SIG-M5 treated with dmso at 0.1 percent for 504 hours (cell line): ENCODE data around the gene CXXC1.
"Not testable (repeated sequence)": the region's sequence is repeated elsewhere in the genome, so short reads cannot be mapped to it uniquely, and the experiment has no call there.

Source experiments
- DNase-seq: peaks from one replicate; lab custom pipeline; 2025; ENCODE audit not compliant: unreplicated experiment; lab: John Stamatoyannopoulos, UW

The CXXC1 gene

DNA sequence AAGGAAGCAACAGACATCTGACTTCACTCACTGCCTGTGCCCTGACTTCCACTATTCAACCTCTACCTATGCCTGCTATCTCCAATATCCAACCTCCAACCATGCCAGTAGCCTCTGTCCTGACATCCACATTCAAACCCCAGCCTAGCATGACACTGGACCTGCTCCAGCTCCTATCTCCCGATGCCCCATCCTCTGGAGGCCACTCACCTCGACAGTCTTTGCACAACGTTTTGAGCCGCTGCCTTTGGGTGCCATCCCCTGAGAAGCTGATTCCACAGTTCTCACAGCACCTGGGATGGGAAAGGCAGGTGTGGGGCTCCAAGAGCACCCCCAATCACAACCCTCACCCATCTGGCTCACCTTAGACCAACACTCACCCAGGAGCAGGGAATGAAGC, 11.0 kb downstream of the CXXC1 start:
- DNase-seq: no peak

DNA sequence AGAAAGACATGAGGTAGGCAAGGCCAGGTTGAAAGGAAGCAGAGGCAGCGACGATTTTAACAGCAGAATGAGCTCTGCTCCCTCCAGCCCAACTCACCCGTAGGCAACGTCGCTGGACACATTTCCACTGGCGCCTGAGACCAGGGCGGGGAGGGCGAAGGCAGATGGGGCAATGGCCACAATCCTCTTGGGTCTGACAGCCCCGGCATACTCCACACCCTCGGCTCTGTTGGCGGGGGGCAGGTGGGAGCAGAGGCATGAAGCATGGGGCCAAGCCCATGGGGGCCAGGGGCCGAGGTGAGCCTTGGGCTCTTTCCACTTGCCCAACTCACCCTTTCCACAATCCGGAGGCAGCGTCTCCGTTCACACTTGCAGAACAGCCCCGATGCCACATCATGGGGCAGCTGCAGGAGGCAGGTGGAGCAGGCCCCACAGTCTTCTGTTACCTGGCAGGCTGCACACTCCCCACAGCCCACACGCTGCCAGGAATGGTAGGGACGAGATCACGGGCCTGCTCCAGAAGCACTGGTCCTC, 11.9 kb downstream of the CXXC1 start:
- no peak for DNase-seq

DNA sequence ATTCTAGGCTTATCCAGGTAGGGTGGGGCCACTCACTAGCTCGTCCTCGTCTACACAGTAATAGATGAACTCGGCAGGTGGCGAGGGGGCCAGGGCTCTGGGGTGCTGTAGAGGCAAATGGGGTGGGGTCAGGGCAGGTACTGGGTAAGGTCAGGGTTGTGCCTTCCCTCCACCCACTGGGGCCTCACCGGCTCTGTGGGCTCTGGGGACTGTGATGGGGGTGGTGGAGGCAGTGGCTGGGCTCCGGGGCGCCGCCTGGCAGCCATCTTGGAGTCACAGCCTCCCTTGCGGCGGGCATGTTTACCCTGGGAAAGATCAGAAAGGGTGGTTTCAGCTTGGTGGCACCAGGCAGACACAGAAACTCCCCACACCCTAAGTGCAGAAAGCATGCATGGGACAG, 12.6 kb downstream of the CXXC1 start:
- no peak for DNase-seq

DNA sequence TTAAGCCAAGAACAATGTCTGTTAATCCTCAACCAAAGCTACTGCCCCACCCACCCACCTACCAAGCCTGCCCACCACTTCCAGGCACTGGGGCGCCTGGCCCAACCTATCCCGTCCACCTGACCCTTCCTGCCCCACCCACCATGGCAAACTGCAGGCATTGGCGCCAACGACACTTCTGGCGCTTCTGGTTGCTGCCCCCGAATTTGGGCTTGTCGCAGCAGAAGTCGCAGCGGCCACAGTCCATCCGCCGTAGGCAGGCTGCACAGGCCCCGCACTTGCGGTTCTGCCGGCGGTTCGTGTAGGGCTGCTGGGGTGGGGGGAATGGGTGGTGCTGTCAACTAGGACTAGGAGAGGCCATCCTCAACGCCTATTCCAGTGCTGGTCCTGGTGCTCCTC, 13.4 kb downstream of the CXXC1 start:
- DNase-seq: no peak

DNA sequence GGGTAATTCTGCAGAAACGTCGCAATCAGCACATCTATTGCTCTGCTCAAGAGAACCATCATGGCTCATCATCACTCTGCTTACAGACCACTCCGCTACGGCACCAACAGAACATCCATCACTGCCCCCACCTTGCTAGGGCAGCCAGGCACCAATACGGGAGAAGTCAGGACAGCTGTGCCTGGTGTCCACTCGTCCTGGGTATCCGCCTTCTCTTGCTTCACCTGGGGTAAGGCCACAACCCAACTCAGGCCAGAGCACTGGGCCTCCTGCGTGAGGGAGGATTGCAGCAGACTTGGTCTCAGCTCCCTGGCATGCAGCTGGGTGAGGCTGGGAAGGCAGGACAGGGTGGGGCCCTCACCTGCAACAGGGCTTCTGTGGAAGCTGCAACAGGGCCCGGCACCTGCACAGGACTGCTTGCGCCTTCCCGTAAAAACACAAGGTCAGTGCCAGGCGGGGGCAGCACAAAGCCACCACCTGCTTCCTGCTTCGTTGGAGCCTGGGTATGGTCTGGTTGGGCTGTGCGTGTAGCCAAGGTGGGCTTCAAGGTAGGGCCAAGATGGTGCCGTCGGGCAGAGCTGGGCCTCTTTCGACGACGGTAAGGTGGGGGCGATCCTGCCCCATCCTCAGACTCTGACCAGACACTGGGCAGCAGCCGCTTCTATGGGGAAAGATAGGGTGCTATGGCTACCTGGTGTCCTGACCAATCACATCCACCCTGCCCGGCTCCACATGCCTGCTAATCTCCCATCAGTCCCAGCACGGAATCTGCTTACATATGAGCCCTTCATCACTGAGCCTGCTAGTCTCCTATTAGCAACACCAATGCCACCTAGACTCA, 14.1 kb downstream of the CXXC1 start:
- DNase-seq: no peak

DNA sequence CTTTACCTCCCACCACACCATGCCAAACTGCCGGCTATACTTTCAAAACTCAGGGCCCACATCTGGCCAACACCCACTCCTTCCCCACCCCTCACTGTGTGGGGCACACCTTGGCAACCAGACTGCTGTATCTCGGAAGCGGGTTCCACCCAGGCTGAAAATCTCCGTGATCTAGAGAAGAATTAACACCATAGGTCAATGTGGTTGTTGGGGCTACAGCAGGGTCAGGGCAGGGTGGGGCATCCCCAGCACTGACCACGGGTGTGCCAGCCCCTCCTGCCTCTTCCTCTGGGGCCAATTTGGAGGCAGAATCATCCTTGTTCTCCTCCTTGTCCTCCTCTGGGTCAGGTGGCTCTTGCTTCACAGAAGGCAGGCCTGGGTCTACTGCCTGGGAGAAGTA, 14.9 kb downstream of the CXXC1 start:
- no peak for DNase-seq

DNA sequence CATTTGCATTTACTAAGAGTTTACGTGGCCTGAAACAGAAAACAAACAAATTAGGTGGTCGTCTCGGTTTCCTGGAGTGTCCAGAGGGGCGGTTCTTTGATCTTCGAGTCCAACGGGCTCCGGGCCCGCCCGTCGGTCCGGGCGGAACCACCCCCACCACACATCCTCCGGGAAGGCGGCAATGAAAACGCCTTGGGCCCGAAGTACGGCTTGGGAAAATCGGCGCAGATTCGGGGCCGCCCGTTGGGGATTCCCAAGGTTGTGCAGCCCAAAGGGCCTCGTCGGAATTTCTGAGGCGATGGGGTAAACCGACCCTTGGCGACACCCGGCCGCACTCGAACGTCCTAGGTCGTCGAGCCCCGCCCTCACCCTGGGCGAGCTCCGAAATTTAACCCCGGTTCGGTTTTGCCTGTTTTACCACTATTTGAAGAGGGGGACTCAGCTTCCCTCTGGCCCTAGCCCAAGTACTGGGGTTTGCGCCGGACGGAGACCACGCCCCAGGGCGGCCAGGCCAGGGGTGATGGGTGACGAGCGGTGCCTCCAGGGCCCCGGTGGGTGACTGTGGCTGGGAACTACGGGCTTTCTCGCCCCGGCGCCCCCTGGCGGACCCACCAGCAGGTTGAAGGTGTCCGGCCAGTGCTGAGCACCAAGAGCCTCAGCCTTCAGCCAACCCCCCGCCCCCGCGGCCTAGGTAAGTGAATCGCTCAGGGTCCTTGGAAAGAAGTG, 19.3 kb downstream of the CXXC1 start:
- no peak for DNase-seq

DNA sequence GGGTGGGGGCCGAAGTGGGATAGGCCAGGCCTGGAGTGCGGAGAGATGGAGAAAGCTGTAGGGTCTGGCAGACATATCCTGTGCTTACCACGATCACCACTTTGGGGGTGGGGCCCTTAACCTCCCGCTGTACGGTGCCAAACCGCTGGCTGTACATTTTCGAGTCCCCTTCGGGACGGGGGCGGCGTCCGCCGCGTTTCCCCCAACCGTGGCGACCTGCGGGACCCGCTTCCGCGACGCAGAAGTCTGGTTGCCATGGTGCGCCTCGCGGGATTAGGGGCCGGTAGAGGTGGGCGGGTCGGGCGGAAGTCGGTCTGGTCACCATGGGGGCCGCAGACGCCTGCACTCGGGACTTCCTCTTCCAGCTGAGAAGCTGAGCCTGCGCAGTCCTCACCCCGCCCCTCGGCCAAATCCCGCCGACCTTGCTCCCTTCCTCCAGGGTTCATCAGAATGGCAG, 21.2 kb downstream of the CXXC1 start, which contains the start of gene CFAP53:
Gene CFAP53, minus strand, starts transcription at position 248 of the 457 bp plus-strand sequence. Its CDS starts 91 bp downstream, at position 157.
- DNase-seq: peak; percentile 92

DNA sequence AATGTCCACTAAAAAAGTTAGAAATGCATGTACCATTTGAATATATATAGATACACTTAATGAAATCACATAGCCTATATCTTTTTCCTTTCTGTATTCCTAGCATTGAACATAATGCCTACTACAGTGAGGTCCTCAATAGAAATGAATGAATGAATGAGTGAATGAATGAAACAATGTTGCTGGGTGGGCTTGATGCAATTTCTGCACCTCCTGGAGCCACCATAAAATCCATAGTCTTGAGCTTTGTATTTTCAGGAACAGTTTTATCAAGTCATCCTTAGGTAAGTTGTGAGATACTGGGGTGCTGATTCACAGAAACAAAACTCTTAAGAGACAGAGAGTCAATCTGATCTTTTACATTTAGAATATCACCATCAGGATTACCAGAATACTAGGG, 24.5 kb downstream of the CXXC1 start:
- no peak for DNase-seq

DNA sequence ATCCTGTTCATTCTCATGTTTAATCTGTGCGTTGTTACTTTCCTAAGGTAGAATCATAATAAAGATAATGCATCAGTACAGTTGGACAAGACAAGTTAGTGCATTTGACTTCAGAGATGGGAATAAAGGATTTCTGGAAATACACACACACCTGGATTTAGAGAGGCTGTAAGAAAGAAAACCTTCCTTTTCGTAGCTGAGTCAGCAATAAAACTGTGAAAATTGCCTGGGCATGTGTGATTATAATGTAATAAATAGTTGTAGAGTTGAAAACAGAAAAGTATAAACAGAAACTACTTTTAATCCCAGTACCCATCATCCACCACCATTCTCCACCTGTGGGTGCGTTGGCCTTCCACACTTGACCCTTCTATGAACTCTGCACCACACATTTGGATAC, 36.6 kb downstream of the CXXC1 start:
- no peak for DNase-seq

DNA sequence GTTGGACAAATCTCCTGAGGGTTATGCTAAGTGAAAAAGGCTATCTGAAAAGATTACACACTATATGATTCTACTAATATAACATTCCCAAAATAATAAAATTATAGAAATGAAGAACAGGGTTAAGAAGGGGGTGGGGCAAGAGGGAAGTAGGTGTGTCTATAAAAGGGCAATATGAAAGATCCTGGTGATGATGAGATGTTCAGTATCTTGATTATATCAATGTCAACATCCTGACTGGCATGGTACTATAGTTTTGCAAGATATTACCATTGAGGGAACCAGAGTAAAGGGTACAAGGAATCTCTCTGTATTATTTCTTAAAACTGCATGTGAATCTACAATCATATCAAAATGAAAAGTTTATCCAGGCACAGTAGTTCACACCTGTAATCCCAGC, 37.9 kb downstream of the CXXC1 start:
- DNase-seq: no peak

DNA sequence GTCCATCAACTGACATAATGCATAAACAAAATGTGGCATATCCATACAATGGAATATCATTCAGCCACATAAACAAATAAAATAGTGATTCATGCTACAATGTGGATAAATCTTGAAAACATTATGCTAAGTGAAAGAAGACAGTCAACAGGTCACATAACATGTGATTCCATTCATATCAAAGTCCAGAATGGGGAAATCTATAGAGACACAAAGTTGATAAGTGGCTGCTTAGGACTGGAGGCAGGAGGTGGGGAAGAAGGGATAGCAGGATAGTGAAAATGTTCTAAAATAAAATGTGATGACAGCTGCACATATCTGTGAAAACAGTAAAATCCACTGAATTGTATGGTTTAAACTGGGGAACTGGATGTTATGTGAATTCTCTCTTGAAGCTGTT, 39.9 kb downstream of the CXXC1 start:
- DNase-seq: no peak

DNA sequence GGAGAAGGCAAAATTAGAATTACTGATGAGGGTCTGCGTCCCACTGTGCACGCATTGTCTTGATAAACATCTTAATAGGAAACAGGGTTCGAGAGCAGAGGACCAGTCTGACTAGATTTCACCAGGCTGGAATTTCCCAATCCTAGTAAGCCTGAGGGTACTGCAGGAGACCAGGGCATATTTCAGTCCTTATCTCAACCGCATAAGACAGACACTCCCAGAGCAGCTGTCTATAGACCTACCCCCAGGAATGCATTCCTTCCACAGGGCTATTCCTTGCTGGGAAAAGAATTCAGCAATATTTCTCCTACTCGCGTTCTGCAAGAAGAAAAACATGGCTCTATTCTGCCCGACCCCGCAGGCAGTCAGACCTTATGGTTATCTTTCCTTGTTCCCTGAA, 45.7 kb downstream of the CXXC1 start:
- DNase-seq: not testable (repeated sequence)

DNA sequence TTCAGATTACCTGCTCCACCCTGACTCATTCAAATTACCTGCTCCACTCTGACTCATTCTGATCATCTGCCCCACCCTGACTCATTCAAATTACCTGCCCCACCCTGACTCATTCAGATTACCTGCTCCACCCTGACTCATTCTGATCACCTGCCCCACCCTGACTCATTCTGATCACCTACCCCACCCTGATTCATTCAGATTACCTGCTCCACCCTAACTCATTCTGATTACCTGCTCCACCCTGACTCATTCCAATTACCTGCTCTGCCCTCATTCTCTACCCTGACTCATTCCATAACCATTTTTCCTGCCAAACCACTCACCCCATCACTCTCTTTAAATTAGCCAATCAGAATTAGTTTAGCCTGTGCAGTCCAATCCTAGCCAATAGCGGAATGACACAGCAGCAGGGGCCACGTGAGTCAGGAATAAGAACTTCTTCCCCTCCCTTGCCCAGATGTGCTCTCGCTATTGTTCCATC, 47.4 kb downstream of the CXXC1 start:
- no peak for DNase-seq

DNA sequence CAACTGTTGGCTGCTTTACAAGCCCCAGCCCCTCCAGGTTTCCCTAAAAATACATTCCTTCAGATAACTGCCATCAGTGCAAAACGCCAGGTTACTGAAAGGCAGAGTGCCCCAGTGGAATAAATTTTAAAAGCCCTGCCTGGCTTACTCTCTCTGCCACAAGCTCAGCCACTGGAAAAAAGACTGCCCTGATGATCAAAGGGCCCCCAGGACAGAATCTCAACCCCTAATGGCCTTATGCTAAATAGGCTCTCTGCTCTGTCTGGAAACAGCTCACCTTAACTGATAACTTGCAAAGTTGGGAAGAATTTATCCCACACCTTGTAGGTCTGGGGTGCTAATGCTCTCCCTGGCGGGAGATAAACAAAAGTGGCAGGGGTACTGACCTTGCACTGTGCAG, 55.1 kb downstream of the CXXC1 start:
- no peak for DNase-seq
